ENCODE data around the gene ATOX1.

DNA sequence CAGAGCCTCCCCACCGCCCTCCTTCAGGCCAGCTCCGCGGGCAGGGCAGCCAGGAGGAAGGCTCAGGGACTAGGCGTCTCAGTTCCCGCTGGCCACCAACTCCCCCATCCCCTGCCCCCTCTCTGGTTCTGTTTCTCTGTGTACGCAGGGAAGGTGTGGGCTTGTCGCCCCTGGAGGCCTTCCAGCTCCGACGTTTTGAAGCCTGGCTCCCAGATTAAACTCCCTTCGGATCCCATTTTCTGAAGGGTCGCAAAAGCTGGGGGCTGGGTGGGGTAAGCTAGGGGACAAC, 346 bp downstream of the ATOX1 start:
- TF ChIP-seq, protein P1, sequence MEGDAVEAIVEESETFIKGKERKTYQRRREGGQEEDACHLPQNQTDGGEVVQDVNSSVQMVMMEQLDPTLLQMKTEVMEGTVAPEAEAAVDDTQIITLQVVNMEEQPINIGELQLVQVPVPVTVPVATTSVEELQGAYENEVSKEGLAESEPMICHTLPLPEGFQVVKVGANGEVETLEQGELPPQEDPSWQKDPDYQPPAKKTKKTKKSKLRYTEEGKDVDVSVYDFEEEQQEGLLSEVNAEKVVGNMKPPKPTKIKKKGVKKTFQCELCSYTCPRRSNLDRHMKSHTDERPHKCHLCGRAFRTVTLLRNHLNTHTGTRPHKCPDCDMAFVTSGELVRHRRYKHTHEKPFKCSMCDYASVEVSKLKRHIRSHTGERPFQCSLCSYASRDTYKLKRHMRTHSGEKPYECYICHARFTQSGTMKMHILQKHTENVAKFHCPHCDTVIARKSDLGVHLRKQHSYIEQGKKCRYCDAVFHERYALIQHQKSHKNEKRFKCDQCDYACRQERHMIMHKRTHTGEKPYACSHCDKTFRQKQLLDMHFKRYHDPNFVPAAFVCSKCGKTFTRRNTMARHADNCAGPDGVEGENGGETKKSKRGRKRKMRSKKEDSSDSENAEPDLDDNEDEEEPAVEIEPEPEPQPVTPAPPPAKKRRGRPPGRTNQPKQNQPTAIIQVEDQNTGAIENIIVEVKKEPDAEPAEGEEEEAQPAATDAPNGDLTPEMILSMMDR (IDR thresholded peaks at IDR 0.05): no peak
- TF ChIP-seq POLR2A (IDR thresholded peaks at IDR 0.05): no peak
